GM19438 (cell line): ENCODE results near the gene CEP44.
A peak's percentile ranks its signal among the peaks of the same experiment; 100 is the strongest.
"Not testable (repeated sequence)": the region's sequence is repeated elsewhere in the genome, so short reads cannot be mapped to it uniquely, and the experiment has no call there.

Source experiments
- ATAC-seq: cut with Tn5 transposase; IDR thresholded peaks from one replicate; pipeline ENCODE4 v1.9.1; 2021; ENCODE audit warnings: low read depth; ENCODE audit not compliant: unreplicated experiment

The CEP44 gene

DNA sequence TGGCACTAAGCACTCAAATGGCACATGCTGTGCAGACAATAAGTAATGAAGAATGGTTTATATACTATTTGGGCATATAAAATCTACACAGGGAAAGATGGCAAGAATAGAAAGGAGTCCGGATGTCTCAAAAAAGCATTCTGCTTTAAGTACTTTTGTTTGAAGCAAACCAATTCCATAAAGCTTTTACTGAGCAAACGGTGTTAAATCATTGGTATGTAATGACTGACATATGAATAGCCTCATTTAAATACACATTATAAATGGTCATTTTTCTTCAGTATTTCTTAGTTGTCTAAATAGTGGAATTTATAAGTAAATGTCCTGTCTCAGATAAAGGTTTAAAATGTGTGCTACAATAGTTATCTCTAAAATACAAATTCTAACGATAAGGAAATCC lies 6.3 kb upstream of the CEP44 start:
- no peak for ATAC-seq

DNA sequence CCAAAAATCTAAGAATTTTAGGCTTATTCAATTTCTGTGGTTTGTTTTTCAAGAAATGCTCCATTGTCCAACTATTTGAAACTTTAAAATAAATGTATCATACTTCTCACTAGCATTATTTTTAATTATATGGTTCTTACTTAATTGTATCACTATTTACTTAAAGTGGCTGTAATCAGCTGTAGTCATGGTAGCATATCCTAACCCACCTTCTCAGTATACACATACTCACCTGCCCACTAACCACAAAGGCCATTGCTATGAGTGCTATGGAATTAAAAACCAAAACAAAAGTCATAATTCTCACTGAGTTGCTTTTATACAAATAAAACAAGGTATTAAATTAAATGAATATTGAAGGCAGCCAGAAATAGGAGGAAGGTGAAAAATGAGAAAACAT lies 5.2 kb upstream of the CEP44 start:
- ATAC-seq: no peak

DNA sequence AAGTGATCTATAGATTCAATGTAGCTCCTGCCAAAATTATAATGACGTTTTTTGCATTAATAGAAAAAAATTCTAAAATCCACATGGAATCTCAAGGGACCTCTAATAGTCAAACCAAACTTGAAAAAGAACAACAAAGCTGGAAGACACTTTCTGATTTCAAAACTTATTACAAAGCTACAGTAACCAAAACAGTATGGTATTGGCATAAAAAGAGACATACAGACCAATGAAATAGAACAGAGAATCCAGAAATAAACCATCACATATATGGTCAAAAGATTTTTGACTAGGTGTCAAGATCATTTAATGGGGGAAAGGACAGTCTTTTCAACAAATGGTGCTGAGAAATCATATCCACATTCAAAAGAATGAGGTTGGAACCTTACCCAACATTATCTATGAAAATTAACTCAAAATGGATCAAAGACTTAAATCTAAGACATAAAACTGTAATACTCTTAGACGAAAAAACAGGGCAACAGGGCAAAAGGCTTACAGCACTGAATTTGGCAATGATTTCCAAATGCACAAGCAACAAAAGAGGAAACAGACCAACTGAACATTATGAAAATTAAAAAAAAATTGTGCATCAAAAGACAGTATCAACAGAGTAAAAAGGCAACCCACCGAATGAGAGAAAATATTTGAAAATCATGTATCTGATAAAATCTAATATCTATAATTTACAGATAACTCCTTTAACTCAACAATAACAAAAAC lies 4.1 kb upstream of the CEP44 start:
- ATAC-seq: no peak

- no peak for ATAC-seq
Observed at GRCh38 chr4:174281182-174281737, 2.5 kb upstream of the CEP44 start.

GRCh38 chr4:174281901-174282300 lies 1.8 kb upstream of the CEP44 start:
- no peak for ATAC-seq

- peak; percentile 96 for ATAC-seq
Observed at GRCh38 chr4:174282836-174283506, 740 bp upstream of the CEP44 start.

DNA sequence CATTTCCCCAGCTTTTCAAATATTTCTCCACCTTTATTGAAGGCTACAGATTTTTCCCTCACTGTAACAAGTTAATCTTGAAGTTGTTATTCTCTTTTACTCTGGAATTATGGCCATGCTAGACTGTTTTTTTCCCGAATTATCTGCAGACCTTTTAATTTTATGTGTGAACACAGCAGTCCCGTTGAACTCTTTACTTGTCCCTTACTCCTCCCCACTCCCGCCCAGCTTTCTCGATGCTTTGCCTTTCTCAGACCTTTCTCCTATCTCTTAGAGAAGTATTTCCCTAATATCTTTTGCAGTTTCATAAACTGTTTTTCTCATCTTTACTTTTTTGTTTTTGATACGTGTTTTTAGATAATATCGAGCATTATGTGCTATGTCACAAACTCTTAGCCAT lies 776 bp downstream of the CEP44 start:
- no peak for ATAC-seq

DNA sequence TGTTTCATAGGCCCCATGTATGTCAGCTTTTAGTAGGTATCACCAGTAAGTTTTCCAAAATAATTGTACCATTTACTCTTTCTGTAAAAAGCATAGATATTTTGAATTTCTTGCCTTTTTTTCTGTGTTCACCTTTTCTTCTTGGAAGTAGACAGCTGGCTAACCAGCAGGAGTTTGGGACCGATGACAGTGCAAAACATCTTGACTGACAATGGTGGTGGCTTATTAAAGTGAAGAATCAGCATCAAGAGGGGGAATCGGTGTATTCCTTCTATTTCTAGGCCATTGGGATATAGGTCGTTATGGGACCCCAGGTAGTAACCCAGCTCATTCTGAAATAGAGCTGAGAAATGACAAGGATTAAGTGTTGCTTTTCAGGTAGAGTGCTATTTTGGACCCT lies 3.2 kb downstream of the CEP44 start:
- ATAC-seq: no peak

DNA sequence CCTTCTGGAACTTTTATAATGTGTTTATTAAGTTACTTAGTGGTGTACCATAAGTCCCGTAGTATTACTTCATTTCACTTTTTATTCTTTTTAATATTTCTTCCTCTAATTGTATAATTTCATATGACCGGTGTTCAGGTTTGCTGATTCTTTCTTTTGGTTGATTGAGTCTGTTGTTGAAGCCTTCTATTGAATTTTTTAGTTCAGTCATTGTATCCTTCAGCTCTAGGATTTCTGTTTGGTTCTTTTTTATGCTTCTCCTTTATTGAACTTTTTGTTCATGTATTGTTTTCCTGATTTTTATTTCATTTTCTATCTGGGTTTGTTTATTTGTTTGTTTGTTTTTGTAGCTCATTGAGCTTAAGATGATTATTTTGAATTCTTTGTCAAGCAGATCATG lies 8.8 kb downstream of the CEP44 start:
- no peak for ATAC-seq

DNA sequence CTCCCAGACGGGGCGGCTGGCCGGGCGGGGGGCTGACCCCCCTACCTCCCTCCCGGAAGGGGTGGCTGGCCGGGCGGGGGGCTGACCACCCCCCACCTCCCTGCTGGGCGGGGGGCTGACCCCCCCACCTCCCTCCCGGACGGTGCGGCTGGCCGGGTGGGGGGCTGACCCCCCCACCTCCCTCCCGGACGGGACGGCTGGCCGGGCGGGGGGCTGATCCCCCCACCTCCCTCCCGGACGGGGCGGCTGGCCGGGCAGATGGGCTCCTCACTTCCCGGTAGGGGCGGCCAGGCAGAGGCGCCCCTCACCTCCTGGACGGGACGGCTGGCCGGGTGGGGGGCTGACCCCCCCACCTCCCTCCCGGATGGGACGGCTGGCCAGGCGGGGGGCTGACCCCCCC lies 10.9 kb downstream of the CEP44 start:
- ATAC-seq: not testable (repeated sequence)

DNA sequence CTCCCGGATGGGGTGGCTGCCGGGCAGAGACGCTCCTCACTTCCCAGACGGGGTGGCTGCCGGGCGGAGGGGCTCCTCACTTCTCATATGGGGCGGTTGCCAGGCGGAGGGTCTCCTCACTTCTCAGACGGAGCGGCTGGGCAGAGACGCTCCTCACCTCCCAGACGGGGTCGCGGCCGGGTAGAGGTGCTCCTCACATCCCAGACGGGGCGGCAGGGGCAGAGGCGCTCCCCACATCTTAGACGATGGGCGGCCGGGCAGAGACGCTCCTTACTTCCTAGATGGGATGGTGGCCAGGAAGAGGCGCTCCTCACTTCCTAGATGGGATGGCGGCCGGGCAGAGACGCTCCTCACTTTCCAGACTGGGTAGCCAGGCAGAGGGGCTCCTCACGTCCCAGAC lies 11.4 kb downstream of the CEP44 start:
- ATAC-seq: not testable (repeated sequence)

DNA sequence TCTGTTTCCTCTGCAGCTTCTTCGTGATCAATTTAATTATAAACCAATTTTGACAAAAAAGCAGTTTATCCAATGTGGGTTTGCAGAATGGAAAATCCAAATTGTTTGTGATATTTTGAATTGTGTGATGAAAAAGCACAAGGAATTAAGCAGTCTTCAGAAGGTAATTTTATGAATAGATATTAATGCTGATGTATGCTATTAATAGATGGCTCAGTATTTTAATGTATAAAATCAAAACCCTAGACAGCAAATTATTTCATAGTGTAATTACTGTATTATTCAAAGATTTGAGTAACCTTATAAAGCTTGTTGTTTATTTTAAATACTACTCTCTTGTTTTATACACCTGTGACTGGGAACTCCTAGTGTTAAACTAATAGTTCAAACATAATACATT lies 20.0 kb downstream of the CEP44 start:
- ATAC-seq: no peak

- ATAC-seq: no peak
Observed at GRCh38 chr4:174304664-174305063, 21.0 kb downstream of the CEP44 start.

DNA sequence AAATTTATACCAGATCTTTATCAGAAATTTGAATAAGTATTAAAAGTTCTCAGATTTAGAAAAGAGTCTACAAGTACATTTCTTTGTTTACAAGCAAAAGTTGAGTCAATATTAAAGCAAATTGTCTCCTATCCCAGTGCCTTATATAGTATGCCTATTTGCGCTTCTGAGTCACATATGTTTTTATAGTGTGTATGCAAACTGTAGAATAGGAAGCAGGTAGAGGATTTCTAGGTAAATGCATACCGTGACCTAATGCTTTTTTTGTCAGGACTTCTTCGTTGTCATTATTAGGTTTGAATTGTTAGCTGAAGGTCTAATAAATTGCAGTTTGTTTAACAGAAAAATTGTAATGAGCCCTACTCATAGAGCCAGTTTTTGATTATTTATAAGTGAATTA lies 22.2 kb downstream of the CEP44 start:
- ATAC-seq: no peak

- ATAC-seq: no peak
Observed at GRCh38 chr4:174307694-174308093, 24.0 kb downstream of the CEP44 start.

- ATAC-seq: no peak
Observed at GRCh38 chr4:174312993-174313392, 29.3 kb downstream of the CEP44 start.

- ATAC-seq: no peak
Observed at GRCh38 chr4:174314274-174314673, 30.6 kb downstream of the CEP44 start.

GRCh38 chr4:174314770-174315169 lies 31.1 kb downstream of the CEP44 start:
- ATAC-seq: no peak

- ATAC-seq: no peak
Observed at GRCh38 chr4:174316546-174316945, 32.8 kb downstream of the CEP44 start.

- no peak for ATAC-seq
Observed at GRCh38 chr4:174316954-174317353, 33.2 kb downstream of the CEP44 start.

- ATAC-seq: no peak
Observed at GRCh38 chr4:174317531-174317930, 33.8 kb downstream of the CEP44 start.
